ENCODE results near the gene IPO4.

Gene IPO4

DNA sequence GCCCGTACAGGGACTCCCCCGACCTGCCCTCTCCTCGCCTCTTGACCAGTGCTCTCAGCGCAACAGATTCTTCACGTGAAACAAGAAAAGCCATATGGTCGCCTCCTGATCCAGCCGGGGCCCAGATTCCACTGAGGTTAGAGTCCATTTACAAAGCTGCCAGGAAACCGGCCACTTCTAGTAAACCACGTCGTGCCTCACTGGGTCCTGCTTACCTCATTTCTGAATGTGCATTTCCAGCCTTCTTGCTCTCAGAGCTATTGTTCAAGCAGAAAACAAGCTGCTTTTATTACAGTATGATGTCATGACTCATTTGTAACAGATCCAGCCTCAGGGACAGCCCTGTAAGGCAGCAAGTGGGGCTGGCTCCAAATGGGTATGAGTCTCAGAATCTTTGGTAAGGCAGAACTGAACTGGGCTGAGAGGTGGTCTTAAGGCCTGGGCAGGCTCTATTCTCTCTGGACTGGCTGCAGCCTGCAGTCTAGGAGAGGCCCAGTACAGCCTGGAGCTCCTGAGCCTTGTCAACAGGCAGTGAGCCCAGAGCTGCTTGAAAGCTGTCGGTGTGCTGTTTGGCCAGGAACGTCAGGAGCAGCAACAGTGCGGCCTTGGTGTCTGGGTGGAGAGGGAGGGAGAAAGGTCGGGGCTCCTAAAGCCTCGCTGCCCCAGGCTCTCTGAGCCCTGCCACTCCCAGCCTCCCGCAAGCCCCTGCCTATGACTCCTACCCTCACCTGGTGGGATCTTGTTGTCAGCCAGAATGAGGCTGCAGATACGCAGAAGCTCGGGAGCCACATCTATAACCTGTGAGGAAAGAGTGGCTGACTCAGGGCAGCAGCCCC lies 8.4 kb downstream of the IPO4 start:
- Histone ChIP-seq H3K27ac (no peak overlapping the region), H3K36me3 (ENCODE audit: control insufficient read depth, insufficient read depth, low read length) (no peaks in the 10 kb centered on the region), H3K9me3 (ENCODE audit: control insufficient read depth, low read length) (no peaks in the 10 kb centered on the region), H3K27me3 (ENCODE audit: control insufficient read depth, insufficient read depth, low read length) (no peaks in the 10 kb centered on the region), H3K4me2 (ENCODE audit: low read length) (no peak overlapping the region), H3K79me2 (no peaks in the 10 kb centered on the region), H2AFZ (no peak overlapping the region), H3K4me1 (no peaks in the 10 kb centered on the region), H3K4me3 (ENCODE audit: low read depth, low read length) (no peak overlapping the region), H3K9ac (no peak overlapping the region)
- TF ChIP-seq, protein P1, sequence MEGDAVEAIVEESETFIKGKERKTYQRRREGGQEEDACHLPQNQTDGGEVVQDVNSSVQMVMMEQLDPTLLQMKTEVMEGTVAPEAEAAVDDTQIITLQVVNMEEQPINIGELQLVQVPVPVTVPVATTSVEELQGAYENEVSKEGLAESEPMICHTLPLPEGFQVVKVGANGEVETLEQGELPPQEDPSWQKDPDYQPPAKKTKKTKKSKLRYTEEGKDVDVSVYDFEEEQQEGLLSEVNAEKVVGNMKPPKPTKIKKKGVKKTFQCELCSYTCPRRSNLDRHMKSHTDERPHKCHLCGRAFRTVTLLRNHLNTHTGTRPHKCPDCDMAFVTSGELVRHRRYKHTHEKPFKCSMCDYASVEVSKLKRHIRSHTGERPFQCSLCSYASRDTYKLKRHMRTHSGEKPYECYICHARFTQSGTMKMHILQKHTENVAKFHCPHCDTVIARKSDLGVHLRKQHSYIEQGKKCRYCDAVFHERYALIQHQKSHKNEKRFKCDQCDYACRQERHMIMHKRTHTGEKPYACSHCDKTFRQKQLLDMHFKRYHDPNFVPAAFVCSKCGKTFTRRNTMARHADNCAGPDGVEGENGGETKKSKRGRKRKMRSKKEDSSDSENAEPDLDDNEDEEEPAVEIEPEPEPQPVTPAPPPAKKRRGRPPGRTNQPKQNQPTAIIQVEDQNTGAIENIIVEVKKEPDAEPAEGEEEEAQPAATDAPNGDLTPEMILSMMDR (IDR thresholded peaks at IDR 0.05), result no peak

DNA sequence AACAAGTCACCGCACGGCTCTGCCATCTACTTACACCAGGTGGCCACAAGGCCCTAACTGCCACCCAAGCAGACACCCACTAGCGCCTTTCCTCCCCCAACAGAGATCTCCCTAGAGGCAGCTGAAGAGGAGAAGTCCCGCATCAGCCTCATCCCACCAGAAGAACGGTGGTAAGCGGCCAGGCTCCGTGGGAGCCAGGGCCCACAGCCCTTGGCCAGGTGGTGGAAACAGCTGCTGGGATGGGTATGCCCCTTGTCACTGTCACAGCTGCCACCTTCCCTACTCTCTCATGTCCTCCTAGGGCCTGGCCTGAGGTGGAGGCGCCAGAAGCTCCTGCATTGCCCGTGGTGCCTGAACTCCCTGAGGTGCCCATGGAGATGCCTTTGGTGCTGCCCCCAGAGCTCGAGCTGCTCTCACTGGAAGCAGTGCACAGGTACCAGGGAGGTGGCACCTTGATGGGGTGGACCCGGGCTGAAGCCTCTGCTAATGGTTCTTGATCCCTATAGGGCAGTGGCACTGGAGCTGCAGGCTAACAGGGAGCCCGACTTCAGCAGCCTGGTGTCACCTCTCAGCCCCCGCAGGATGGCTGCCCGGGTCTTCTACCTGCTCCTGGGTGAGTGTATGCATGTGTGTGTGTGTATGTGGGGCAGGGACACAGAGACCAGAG lies 9.2 kb downstream of the IPO4 start:
- Histone ChIP-seq H3K79me2 (no peaks in the 10 kb centered on the region), H3K4me2 (ENCODE audit: low read length) (no peak overlapping the region), H3K27me3 (ENCODE audit: control insufficient read depth, insufficient read depth, low read length) (no peaks in the 10 kb centered on the region), H3K36me3 (ENCODE audit: control insufficient read depth, insufficient read depth, low read length) (no peaks in the 10 kb centered on the region), H2AFZ (no peak overlapping the region), H3K9ac (no peak overlapping the region), H3K4me1 (no peaks in the 10 kb centered on the region), H3K27ac (no peak overlapping the region), H3K4me3 (ENCODE audit: low read depth, low read length) (no peak overlapping the region), H3K9me3 (ENCODE audit: control insufficient read depth, low read length) (no peaks in the 10 kb centered on the region)
- TF ChIP-seq, protein P1 (IDR thresholded peaks at IDR 0.05), result no peak

DNA sequence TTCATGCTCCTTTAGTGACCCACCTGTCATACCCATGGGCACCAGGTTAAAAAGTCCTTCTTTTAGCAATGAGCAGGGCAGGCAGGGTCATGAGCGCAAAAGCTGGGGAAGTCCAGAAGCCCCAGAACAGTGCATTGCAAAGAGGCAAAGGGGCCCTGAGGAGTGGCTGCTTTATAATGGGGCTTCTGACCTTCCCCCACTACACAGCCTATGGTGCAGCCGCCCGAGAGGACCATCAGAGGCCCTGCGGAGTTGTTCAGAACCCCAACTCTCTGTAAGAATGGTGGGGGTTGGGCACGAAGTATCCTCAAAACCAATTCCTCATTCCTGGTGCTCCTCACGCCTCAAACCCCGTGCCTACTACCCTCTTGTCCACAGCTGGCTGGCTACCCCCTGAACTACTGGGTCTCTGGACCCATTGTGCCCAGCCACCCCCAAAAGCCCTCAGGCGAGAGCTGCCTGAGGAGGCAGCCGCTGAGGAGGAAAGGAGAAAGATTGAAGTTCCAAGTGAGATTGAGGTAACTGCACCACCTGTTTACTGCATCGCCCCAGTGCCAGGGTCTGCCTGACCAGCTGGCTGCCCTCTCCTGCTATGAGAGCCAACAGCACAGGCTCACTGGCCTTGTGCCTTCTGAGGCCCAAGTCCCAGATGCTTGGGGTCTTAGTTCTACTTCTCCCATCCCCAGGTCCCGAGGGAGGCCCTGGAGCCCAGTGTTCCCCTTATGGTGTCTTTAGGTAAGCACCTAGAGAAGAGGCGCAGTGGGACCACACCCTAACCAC lies 10.0 kb downstream of the IPO4 start:
- no peaks in the 10 kb centered on the region for H3K4me1 ChIP-seq
- H3K36me3 ChIP-seq (ENCODE audit: control insufficient read depth, insufficient read depth, low read length), result no peaks in the 10 kb centered on the region
- no peaks in the 10 kb centered on the region for H3K9me3 ChIP-seq (ENCODE audit: control insufficient read depth, low read length)
- TF ChIP-seq, protein P1 (IDR thresholded peaks at IDR 0.05), result no peak
- H2AFZ ChIP-seq, result no peak overlapping the region
- no peak overlapping the region for H3K4me3 ChIP-seq (ENCODE audit: low read depth, low read length)
- H3K27me3 ChIP-seq (ENCODE audit: control insufficient read depth, insufficient read depth, low read length), result no peaks in the 10 kb centered on the region
- no peak overlapping the region for H3K27ac ChIP-seq
- H3K9ac ChIP-seq, result no peak overlapping the region
- H3K79me2 ChIP-seq, result no peaks in the 10 kb centered on the region
- no peak overlapping the region for H3K4me2 ChIP-seq (ENCODE audit: low read length)

DNA sequence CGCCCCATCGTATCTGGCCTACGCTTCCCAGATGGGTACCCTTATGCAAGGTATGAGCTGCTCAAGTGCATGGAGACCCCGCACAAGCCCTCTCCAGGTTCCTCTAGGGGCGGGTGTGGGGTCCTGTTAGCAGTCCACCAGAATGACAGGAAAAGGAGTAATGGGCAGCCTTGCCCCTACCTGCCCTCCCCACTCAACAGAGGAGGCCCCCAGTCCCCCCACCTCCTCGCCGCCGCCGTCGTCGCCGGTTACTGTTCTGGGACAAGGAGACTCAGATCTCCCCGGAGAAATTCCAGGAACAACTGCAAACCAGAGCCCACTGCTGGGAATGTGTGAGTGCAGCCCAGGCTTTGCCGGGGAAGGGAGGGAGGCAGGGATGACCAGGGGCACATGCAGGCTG lies 10.7 kb downstream of the IPO4 start:
- Histone ChIP-seq H3K4me2 (ENCODE audit: low read length) (no peak overlapping the region), H3K36me3 (ENCODE audit: control insufficient read depth, insufficient read depth, low read length) (no peaks in the 10 kb centered on the region), H3K27ac (no peak overlapping the region)

More for the DNA sequence above, 10.7 kb downstream of the IPO4 start:
- Histone ChIP-seq H3K4me1 (no peaks in the 10 kb centered on the region), H3K9ac (no peak overlapping the region), H2AFZ (no peak overlapping the region), H3K4me3 (ENCODE audit: low read depth, low read length) (no peak overlapping the region), H3K9me3 (ENCODE audit: control insufficient read depth, low read length) (no peaks in the 10 kb centered on the region), H3K27me3 (ENCODE audit: control insufficient read depth, insufficient read depth, low read length) (no peaks in the 10 kb centered on the region), H3K79me2 (no peaks in the 10 kb centered on the region)
- TF ChIP-seq, protein P1 (IDR thresholded peaks at IDR 0.05), result no peak

Data from parathyroid adenoma (tissue), 2 donors.